CD4-positive, alpha-beta T cell (primary cell): ENCODE data around the gene HEPACAM. TPM values are rescaled to one million over a fixed set of nuclear protein-coding genes. Genes with fewer than 3 reads are reported as not detected.

Source experiments
- ATAC-seq: fragments of 200-7000 bp; cut with Tn5 transposase; one replicate; pipeline ENCODE4 v1.10.0; 2022; ENCODE audit warnings: mild to moderate bottlenecking; ENCODE audit not compliant: poor library complexity
- CTCF ChIA-PET: fragments of 350-600 bp; sonication (Branson Sonifier 250); formaldehyde crosslinking; loops from one replicate; lab custom pipeline; 2021; ENCODE audit warnings: antibody characterized with exemption, inconsistent platforms; lab: Charles Lee
- POLR2A ChIA-PET: fragments of 350-600 bp; sonication (Branson Sonifier 250); formaldehyde crosslinking; loops from one replicate; lab custom pipeline; 2021; ENCODE audit warnings: antibody characterized with exemption, inconsistent platforms; lab: Charles Lee
- DNase-seq, 14 experiments: peaks; one replicate each; pipeline ENCODE4 v3.0.0-alpha.2; 2013 to 2020; ENCODE audit warnings: mixed read lengths in 2 of 14
- H3K27ac ChIP-seq, 2 donors: one replicate each; pipeline versions ENCODE4 v1.5.1 to v1.7.0; 2013; ENCODE audit warnings: low read length in 2 of 2, low read depth in 1 of 2, mild to moderate bottlenecking in 1 of 2
- H3K27me3 ChIP-seq, 2 experiments: 1 replicate in 1 of 2; 2 replicates in 1 of 2; pipeline versions ENCODE4 v1.6.1 to v1.7.0; 2013; ENCODE audit warnings: low read length in 2 of 2, control low read depth in 1 of 2, mild to moderate bottlenecking in 1 of 2, moderate library complexity in 1 of 2; ENCODE audit not compliant: insufficient read depth in 2 of 2, control insufficient read depth in 1 of 2
- H3K36me3 ChIP-seq: one replicate; pipeline ENCODE4 v1.6.1; 2013; ENCODE audit warnings: low read length, control low read depth; ENCODE audit not compliant: insufficient read depth
- H3K4me1 ChIP-seq: one replicate; pipeline ENCODE4 v1.6.1; 2013; ENCODE audit warnings: low read length, control low read depth; ENCODE audit not compliant: insufficient read depth
- H3K4me3 ChIP-seq: one replicate; pipeline ENCODE4 v1.5.1; 2013; ENCODE audit warnings: mild to moderate bottlenecking, low read length, moderate library complexity
- H3K9me3 ChIP-seq, 2 experiments: 1 replicate in 1 of 2; 2 replicates in 1 of 2; pipeline versions ENCODE4 v1.6.1 to v1.7.0; 2013; ENCODE audit warnings: low read length in 2 of 2, mild to moderate bottlenecking in 2 of 2, control low read depth in 1 of 2, moderate library complexity in 1 of 2; ENCODE audit not compliant: control insufficient read depth in 1 of 2, insufficient read depth in 1 of 2
- H3K27ac Mint-ChIP-seq: one replicate; pipeline ENCODE4 v1.8.0; 2020; ENCODE audit warnings: mixed read lengths
- H3K27me3 Mint-ChIP-seq: one replicate; pipeline ENCODE4 v1.8.0; 2021; ENCODE audit warnings: mixed read lengths
- H3K36me3 Mint-ChIP-seq: one replicate; pipeline ENCODE4 v1.8.0; 2021; ENCODE audit warnings: low read depth, mixed read lengths
- H3K4me1 Mint-ChIP-seq: one replicate; pipeline ENCODE4 v1.8.0; 2021; ENCODE audit warnings: low read depth, mixed read lengths
- H3K4me3 Mint-ChIP-seq: one replicate; pipeline ENCODE4 v1.8.0; 2020; ENCODE audit warnings: mild to moderate bottlenecking, mixed read lengths
- H3K9me3 Mint-ChIP-seq: one replicate; pipeline ENCODE4 v1.8.0; 2020; ENCODE audit warnings: mixed read lengths
- intact Hi-C, 2 experiments: fragments of 100-400 bp; cut with DNase I in 1 of 2; cut with micrococcal nuclease in 1 of 2; formaldehyde crosslinking; loops; one replicate each; pipeline versions ENCODE4 v1.15.1 to v1.9.0; 2023 to 2025; cut with DNase I, micrococcal nuclease
- total RNA-seq, 174 experiments: library from RNA in 2 of 174; stranded (reverse) in 2 of 174; gene quantifications; one replicate each; pipeline ENCODE4 v1.2.3 and lab custom pipeline; 2021 to 2026
- TF ChIP-seq, protein P1 (sequence below): fragments of 200-600 bp; IDR thresholded peaks from one replicate; pipeline ENCODE4 v1.8.0; 2022; ENCODE audit warnings: antibody characterized with exemption, mild to moderate bottlenecking

Gene HEPACAM
- total RNA-seq, 2 experiments from 2014 or later, result not detected

DNA sequence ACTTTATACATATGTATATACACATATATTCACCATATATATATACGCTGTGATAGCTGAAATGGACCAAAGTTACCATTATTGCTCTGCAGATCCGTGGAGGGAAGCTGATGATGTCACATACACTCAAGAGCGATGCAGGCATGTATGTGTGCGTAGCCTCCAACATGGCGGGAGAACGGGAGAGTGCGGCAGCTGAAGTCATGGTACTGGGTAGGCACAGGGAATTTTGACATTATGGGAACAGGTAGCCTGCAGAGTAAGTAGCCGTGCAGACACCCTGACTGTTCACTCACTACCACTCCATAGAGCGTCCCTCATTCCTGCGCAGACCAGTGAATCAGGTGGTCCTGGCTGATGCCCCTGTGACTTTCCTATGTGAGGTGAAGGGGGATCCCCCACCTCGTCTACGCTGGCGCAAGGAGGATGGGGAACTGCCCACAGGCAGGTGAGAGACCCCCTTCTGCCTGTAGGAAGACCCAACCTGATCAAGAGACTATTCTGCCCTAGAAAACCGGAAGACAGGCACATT lies 65.9 kb downstream of the HEPACAM start:
- Mint-ChIP-seq H3K36me3 (no peaks in the 10 kb centered on the region), H3K9me3 (no peaks in the 10 kb centered on the region), H3K4me1 (peaks cover 39% of the 10 kb centered on the region), H3K4me3 (no peak overlapping the region), H3K27ac (no peak overlapping the region), H3K27me3 (peaks cover 95% of the 10 kb centered on the region)
- Histone ChIP-seq H3K9me3 (peaks cover 0 to 23% of the 10 kb centered on the region in 2 experiments), H3K36me3 (no peaks in the 10 kb centered on the region), H3K4me1 (peaks cover 43% of the 10 kb centered on the region), H3K27ac (no peak overlapping the region), H3K27me3 (peaks cover 67 to 96% of the 10 kb centered on the region in 2 experiments), H3K4me3 (no peak overlapping the region)
- ATAC-seq (no peak), DNase-seq (no peak)
- POLR2A ChIA-PET, result no interaction called here
- CTCF ChIA-PET, result no interaction called here
- intact Hi-C loops, result no loop called here
- TF ChIP-seq, protein P1, sequence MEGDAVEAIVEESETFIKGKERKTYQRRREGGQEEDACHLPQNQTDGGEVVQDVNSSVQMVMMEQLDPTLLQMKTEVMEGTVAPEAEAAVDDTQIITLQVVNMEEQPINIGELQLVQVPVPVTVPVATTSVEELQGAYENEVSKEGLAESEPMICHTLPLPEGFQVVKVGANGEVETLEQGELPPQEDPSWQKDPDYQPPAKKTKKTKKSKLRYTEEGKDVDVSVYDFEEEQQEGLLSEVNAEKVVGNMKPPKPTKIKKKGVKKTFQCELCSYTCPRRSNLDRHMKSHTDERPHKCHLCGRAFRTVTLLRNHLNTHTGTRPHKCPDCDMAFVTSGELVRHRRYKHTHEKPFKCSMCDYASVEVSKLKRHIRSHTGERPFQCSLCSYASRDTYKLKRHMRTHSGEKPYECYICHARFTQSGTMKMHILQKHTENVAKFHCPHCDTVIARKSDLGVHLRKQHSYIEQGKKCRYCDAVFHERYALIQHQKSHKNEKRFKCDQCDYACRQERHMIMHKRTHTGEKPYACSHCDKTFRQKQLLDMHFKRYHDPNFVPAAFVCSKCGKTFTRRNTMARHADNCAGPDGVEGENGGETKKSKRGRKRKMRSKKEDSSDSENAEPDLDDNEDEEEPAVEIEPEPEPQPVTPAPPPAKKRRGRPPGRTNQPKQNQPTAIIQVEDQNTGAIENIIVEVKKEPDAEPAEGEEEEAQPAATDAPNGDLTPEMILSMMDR, result no peak

DNA sequence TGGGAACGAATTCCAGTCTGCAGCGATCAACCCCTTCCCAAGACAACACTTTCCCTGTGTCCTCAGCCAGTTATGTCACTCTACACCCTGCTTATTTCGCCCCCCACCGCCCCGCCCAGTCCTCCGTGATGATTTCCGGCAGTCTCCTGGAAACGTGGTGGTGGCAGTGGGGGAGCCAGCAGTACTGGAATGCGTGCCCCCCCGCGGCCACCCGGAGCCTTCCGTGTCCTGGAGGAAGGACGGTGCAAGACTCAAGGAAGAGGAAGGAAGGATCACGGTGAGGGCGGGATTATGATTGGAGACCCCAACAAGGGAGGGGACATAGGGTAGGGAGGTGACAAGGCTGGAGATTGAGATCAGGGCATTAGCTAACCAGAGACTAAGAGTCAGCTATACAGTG lies 66.5 kb downstream of the HEPACAM start:
- Mint-ChIP-seq H3K9me3 (no peaks in the 10 kb centered on the region), H3K4me3 (peak overlapping the region; percentile 50), H3K4me1 (peaks cover 39% of the 10 kb centered on the region), H3K36me3 (no peaks in the 10 kb centered on the region), H3K27me3 (peaks cover 96% of the 10 kb centered on the region), H3K27ac (no peak overlapping the region)
- DNase-seq (no peak), ATAC-seq (no peak)
- Histone ChIP-seq H3K9me3 (peaks cover 0 to 21% of the 10 kb centered on the region in 2 experiments), H3K4me1 (peaks cover 45% of the 10 kb centered on the region), H3K27me3 (peaks cover 73 to 96% of the 10 kb centered on the region in 2 experiments), H3K27ac (no peak overlapping the region), H3K36me3 (no peaks in the 10 kb centered on the region), H3K4me3 (peak overlapping the region; percentile 5)
- TF ChIP-seq, protein P1, result no peak
- ChIA-PET CTCF (interaction anchor here (1.5 kb wide), 1 partner anchor 97 kb away, joined by 3 read pairs; no protein-coding TSS in a partner anchor), POLR2A (no interaction called here)
- intact Hi-C loops, result no loop called here

Other genes starting within 250 kb of the HEPACAM start
- gene NRGN, start 196.1 kb downstream of the HEPACAM start, total RNA-seq, result 1 to 10 TPM in 1 of 2 experiments, under 1 TPM in 1; 0.84 to 1.4 TPM
- gene VSIG2, start 183.8 kb downstream of the HEPACAM start, total RNA-seq, result under 1 TPM in 1 of 2 experiments, not detected in 1; 0.28 TPM
- gene ESAM, start 173.8 kb downstream of the HEPACAM start, total RNA-seq, result under 1 TPM; 0.38 to 0.64 TPM
- 1 to 10 TPM; 4.2 to 5.1 TPM for gene MSANTD2, start 135.6 kb downstream of the HEPACAM start, total RNA-seq
- gene ROBO3, start 70.6 kb downstream of the HEPACAM start, total RNA-seq, result 10 to 100 TPM; 26.2 to 27.2 TPM
- gene ROBO4, start 38.2 kb downstream of the HEPACAM start, total RNA-seq, result not detected
- not detected for gene HEPN1, start 16.8 kb downstream of the HEPACAM start, total RNA-seq
- 1 to 10 TPM in 1 of 2 experiments, under 1 TPM in 1; 0.89 to 1.1 TPM for gene CCDC15, start 18.2 kb upstream of the HEPACAM start, total RNA-seq
- under 1 TPM; 0.25 to 0.34 TPM for gene SLC37A2, start 127.3 kb upstream of the HEPACAM start, total RNA-seq
- gene TMEM218, start 175.6 kb upstream of the HEPACAM start, total RNA-seq, result 1 to 10 TPM; 3.9 to 4.4 TPM
- not detected for gene PKNOX2, start 228.7 kb upstream of the HEPACAM start, total RNA-seq